ENCODE results near the gene SLC4A8.

SLC4A8 gene

GRCh38 chr12:51471111-51471864 lies 46.7 kb downstream of the SLC4A8 start:
- no peaks in the 10 kb centered on the region for H3K9me3 Mint-ChIP-seq (ENCODE audit: low read depth)
- H3K36me3 Mint-ChIP-seq: peaks cover 16% of the 10 kb centered on the region
- H3K4me1 Mint-ChIP-seq (ENCODE audit: low read depth): no peaks in the 10 kb centered on the region
- H3K27ac Mint-ChIP-seq: no peak overlapping the region
- H3K4me3 Mint-ChIP-seq: no peak overlapping the region
- no peaks in the 10 kb centered on the region for H3K27me3 Mint-ChIP-seq

DNA sequence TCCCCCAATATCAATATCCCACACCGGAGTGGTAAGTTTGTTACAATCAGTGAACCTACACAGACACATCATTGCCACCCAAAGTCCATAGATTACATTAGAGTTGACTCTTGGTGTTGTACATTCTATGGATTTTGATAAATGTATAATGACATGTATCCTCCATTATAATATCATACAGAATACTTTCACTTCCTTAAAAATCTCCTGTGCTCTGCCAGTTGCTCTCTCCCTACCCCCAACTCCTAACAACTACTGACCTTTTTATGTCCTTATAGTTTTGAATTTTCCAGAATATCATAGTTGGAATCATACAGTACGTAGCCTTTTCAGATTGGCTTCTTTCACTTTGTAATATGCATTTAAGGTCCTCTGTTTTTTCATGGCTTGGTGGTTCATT lies 48.4 kb downstream of the SLC4A8 start:
- Mint-ChIP-seq H3K4me1 (ENCODE audit: low read depth) (no peaks in the 10 kb centered on the region), H3K9me3 (ENCODE audit: low read depth) (no peaks in the 10 kb centered on the region), H3K27ac (no peak overlapping the region), H3K27me3 (no peaks in the 10 kb centered on the region), H3K4me3 (no peak overlapping the region), H3K36me3 (peaks cover 16% of the 10 kb centered on the region)

GRCh38 chr12:51473947-51474346 lies 49.3 kb downstream of the SLC4A8 start:
- Mint-ChIP-seq H3K36me3 (peaks cover 16% of the 10 kb centered on the region), H3K4me1 (ENCODE audit: low read depth) (no peaks in the 10 kb centered on the region), H3K9me3 (ENCODE audit: low read depth) (no peaks in the 10 kb centered on the region), H3K27me3 (no peaks in the 10 kb centered on the region), H3K4me3 (no peak overlapping the region), H3K27ac (no peak overlapping the region)

DNA sequence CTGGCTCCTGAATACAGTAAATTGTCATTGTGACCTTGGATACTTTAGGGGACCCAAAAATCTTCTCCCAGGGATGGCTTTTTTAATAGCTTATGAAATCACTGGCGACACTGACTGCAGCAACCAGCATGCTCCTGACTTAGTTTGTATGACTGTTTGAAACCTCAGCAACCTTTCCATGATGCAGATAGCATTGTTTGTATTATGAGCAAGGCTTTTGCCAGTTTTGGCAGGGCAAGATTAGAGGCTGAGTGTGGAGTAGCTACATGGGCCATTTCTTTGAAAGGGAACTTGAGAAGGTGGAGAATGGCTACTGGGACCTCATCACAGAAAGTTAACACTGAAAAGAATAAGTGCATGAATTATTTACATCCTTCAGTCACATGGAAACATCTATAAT lies 50.9 kb downstream of the SLC4A8 start:
- Mint-ChIP-seq H3K27me3 (no peaks in the 10 kb centered on the region), H3K36me3 (peaks cover 16% of the 10 kb centered on the region), H3K4me1 (ENCODE audit: low read depth) (peaks cover 4% of the 10 kb centered on the region), H3K9me3 (ENCODE audit: low read depth) (no peaks in the 10 kb centered on the region), H3K27ac (no peak overlapping the region), H3K4me3 (no peak overlapping the region)

DNA sequence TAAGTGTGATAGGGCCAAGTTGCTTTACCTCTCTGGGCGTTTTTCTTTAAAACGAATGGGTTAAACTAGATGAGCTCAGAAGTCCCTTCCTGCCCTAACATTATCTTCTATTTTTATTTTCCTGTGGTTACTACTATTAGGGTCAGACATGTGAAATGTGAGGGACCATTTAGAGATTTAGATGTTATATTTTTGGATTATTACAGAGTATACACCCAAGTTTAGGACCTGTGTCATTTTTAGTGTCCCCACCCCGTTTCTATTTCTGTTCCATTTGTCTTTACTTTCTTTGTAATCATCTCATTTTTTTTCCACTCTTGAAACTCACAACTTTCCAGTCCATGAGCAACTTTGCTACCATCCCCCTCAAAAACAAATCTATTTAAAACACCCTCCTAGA lies 56.3 kb downstream of the SLC4A8 start:
- no peaks in the 10 kb centered on the region for H3K9me3 Mint-ChIP-seq (ENCODE audit: low read depth)
- H3K27me3 Mint-ChIP-seq: no peaks in the 10 kb centered on the region
- peaks cover 47% of the 10 kb centered on the region for H3K4me1 Mint-ChIP-seq (ENCODE audit: low read depth)
- H3K4me3 Mint-ChIP-seq: no peak overlapping the region
- H3K36me3 Mint-ChIP-seq: no peaks in the 10 kb centered on the region
- H3K27ac Mint-ChIP-seq: peak overlapping the region; percentile 38

GRCh38 chr12:51482929-51483697 lies 58.5 kb downstream of the SLC4A8 start:
- Mint-ChIP-seq H3K4me1 (ENCODE audit: low read depth) (peaks cover 47% of the 10 kb centered on the region), H3K27me3 (no peaks in the 10 kb centered on the region), H3K9me3 (ENCODE audit: low read depth) (no peaks in the 10 kb centered on the region), H3K36me3 (peaks cover 4% of the 10 kb centered on the region), H3K4me3 (peak overlapping the region; percentile 71), H3K27ac (peak overlapping the region; percentile 84)

- peaks cover 47% of the 10 kb centered on the region for H3K4me1 Mint-ChIP-seq (ENCODE audit: low read depth)
- peaks cover 4% of the 10 kb centered on the region for H3K36me3 Mint-ChIP-seq
- H3K4me3 Mint-ChIP-seq: peak overlapping the region; percentile 36
- no peaks in the 10 kb centered on the region for H3K9me3 Mint-ChIP-seq (ENCODE audit: low read depth)
- H3K27me3 Mint-ChIP-seq: no peaks in the 10 kb centered on the region
- peak overlapping the region; percentile 43 for H3K27ac Mint-ChIP-seq
Observed at GRCh38 chr12:51484119-51484518, 59.5 kb downstream of the SLC4A8 start.

- no peaks in the 10 kb centered on the region for H3K9me3 Mint-ChIP-seq (ENCODE audit: low read depth)
- no peaks in the 10 kb centered on the region for H3K27me3 Mint-ChIP-seq
- peaks cover 21% of the 10 kb centered on the region for H3K4me1 Mint-ChIP-seq (ENCODE audit: low read depth)
- peaks cover 8% of the 10 kb centered on the region for H3K36me3 Mint-ChIP-seq
- no peak overlapping the region for H3K27ac Mint-ChIP-seq
- no peak overlapping the region for H3K4me3 Mint-ChIP-seq
Observed at GRCh38 chr12:51488281-51488680, 63.6 kb downstream of the SLC4A8 start.

DNA sequence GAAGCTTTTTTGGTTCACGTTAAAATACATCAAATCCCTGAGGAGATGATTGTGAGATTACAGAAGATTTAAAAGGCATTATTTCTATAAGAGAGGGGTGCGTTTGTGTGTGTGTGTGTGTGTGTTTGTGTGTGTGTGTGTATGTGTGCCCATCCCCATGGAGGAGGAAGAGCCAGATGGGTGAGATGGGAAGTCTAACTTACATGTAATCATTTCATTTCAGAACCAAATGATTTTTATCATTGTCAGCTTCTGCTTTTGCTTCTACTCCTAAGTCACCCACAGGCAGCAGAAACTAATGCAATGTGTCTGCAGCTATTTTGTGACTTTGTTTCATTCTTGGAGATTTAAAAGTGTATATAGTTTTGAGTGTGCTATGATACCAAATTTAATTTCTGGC lies 68.7 kb downstream of the SLC4A8 start:
- Mint-ChIP-seq H3K27me3 (no peaks in the 10 kb centered on the region), H3K4me3 (no peak overlapping the region), H3K27ac (no peak overlapping the region), H3K36me3 (peaks cover 7% of the 10 kb centered on the region), H3K4me1 (ENCODE audit: low read depth) (no peaks in the 10 kb centered on the region), H3K9me3 (ENCODE audit: low read depth) (no peaks in the 10 kb centered on the region)

DNA sequence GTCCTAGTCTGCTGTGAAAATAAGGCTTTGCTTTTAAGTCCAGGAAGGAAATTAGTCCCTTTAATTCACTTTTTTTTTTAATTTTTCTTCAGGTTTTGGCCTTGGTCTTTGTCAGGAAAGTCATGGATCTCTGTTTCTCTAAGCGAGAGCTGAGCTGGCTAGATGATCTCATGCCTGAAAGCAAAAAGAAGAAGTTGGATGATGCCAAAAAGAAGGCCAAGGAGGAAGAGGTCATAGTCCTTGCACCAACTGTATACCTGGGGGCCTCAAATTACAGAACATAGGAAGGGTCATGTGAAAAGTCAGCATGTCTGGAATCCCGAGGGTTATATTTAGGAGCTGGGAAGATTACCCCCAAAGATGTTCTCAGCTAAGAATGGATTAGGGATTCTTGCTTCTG lies 72.3 kb downstream of the SLC4A8 start:
- no peaks in the 10 kb centered on the region for H3K27me3 Mint-ChIP-seq

GRCh38 chr12:51504851-51505250 lies 80.2 kb downstream of the SLC4A8 start:
- no peaks in the 10 kb centered on the region for H3K4me1 Mint-ChIP-seq (ENCODE audit: low read depth)
- H3K27me3 Mint-ChIP-seq: no peaks in the 10 kb centered on the region
- H3K4me3 Mint-ChIP-seq: no peak overlapping the region
- H3K36me3 Mint-ChIP-seq: peaks cover 6% of the 10 kb centered on the region
- H3K9me3 Mint-ChIP-seq (ENCODE audit: low read depth): no peaks in the 10 kb centered on the region
- no peak overlapping the region for H3K27ac Mint-ChIP-seq

More for the DNA sequence above, 72.3 kb downstream of the SLC4A8 start:
- no peaks in the 10 kb centered on the region for H3K4me1 Mint-ChIP-seq (ENCODE audit: low read depth)
- H3K4me3 Mint-ChIP-seq: no peak overlapping the region
- H3K9me3 Mint-ChIP-seq (ENCODE audit: low read depth): no peaks in the 10 kb centered on the region
- no peak overlapping the region for H3K27ac Mint-ChIP-seq
- H3K36me3 Mint-ChIP-seq: peaks cover 8% of the 10 kb centered on the region

DNA sequence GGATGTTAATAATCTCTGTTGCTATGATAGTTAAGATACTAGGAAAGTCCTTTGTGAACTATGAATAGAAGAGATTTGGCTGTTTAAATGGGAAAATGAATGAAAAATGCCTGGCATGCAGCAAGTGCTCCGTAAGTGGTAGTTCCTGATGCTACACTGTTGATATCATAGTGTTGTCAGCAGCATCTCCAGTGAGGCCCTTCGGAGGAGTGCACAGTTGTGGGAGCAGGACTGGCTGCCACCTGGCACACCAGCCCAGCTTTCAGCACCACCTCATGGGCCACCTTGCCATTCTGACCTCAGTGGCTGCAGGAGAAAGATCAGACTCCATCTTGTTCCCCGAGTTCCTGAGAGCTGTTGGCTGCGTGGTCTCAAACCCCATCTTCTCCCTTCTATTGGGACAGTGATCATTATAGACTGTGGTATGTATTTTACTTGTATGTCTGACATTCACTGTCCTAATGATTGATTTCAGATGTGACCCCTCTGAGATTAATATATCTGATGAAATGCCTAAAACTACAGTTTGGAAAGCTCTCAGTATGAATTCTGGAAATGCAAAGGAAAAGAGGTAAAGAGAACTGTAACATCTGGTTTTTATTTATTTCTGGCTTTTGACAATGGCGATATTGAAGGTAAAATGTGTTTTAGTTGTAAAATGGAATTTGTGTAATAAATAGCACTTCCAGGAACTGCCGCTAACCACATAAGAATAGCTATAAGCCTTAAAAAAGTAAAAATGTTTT lies 80.9 kb downstream of the SLC4A8 start:
- H3K27me3 Mint-ChIP-seq: no peaks in the 10 kb centered on the region
- no peaks in the 10 kb centered on the region for H3K9me3 Mint-ChIP-seq (ENCODE audit: low read depth)
- no peaks in the 10 kb centered on the region for H3K4me1 Mint-ChIP-seq (ENCODE audit: low read depth)
- H3K36me3 Mint-ChIP-seq: peaks cover 6% of the 10 kb centered on the region
- no peak overlapping the region for H3K27ac Mint-ChIP-seq
- H3K4me3 Mint-ChIP-seq: no peak overlapping the region

GRCh38 chr12:51507178-51507577 lies 82.5 kb downstream of the SLC4A8 start:
- no peak overlapping the region for H3K4me3 Mint-ChIP-seq

GRCh38 chr12:51508285-51508684 lies 83.7 kb downstream of the SLC4A8 start:
- H3K9me3 Mint-ChIP-seq (ENCODE audit: low read depth): no peaks in the 10 kb centered on the region
- H3K4me1 Mint-ChIP-seq (ENCODE audit: low read depth): no peaks in the 10 kb centered on the region
- no peaks in the 10 kb centered on the region for H3K27me3 Mint-ChIP-seq
- no peak overlapping the region for H3K4me3 Mint-ChIP-seq
- H3K27ac Mint-ChIP-seq: no peak overlapping the region
- H3K36me3 Mint-ChIP-seq: peaks cover 8% of the 10 kb centered on the region

More at GRCh38 chr12:51507178-51507577, 82.5 kb downstream of the SLC4A8 start:
- Mint-ChIP-seq H3K4me1 (ENCODE audit: low read depth) (no peaks in the 10 kb centered on the region), H3K36me3 (peaks cover 3% of the 10 kb centered on the region), H3K27me3 (no peaks in the 10 kb centered on the region), H3K27ac (no peak overlapping the region), H3K9me3 (ENCODE audit: low read depth) (no peaks in the 10 kb centered on the region)

All from activated naive CD8-positive, alpha-beta T cell (primary cell).